Sigmoid colon (tissue), 7 donors: ENCODE data around the gene PEPD. TPM values are rescaled to one million over a fixed set of nuclear protein-coding genes. Genes with fewer than 3 reads are reported as not detected.

Experiments
- DNase-seq: peaks from one replicate; pipeline ENCODE4 v3.0.0-alpha.2; 2019
- H3K27ac ChIP-seq, 4 donors: fragments of 200-600 bp; sonication (generic); one replicate each; pipeline ENCODE4 v1.5.1; 2016 to 2019; ENCODE audit warnings: mild to moderate bottlenecking in 1 of 4
- H3K27me3 ChIP-seq, 3 donors: fragments of 200-600 bp; sonication (generic); one replicate each; pipeline ENCODE4 v1.5.1; 2019; ENCODE audit warnings: mild to moderate bottlenecking in 1 of 3
- H3K36me3 ChIP-seq, 4 donors: fragments of 200-600 bp; sonication (generic); one replicate each; pipeline ENCODE4 v1.5.1; 2016 to 2019
- H3K4me1 ChIP-seq, 4 donors: fragments of 200-600 bp; sonication (generic); one replicate each; pipeline ENCODE4 v1.5.1; 2017 to 2019
- H3K4me3 ChIP-seq, 4 donors: fragments of 200-600 bp; sonication (generic); one replicate each; pipeline ENCODE4 v1.5.1; 2017 to 2019; ENCODE audit warnings: mild to moderate bottlenecking in 2 of 4, moderate library complexity in 1 of 4
- H3K9me3 ChIP-seq, 4 donors: fragments of 200-600 bp in 3 of 4; sonication (generic) in 3 of 4; one replicate each; pipeline versions ENCODE4 v1.5.1 to v1.6.1; 2013 to 2019
- CTCF ChIP-seq, 4 experiments: fragments of 450-650 bp in 3 of 4; fragments of 200-600 bp in 1 of 4; IDR thresholded peaks; one replicate each; pipeline ENCODE4 v1.5.1; 2016 to 2019; ENCODE audit warnings: antibody characterized with exemption in 4 of 4, mild to moderate bottlenecking in 3 of 4, moderate library complexity in 2 of 4
- EP300 ChIP-seq, 4 donors: sonication (generic); formaldehyde crosslinking; IDR thresholded peaks; one replicate each; pipeline ENCODE4 v1.6.1; 2017; ENCODE audit warnings: antibody characterized with exemption in 4 of 4
- POLR2A ChIP-seq, 2 donors: fragments of 450-650 bp; IDR thresholded peaks; one replicate each; pipeline ENCODE4 v1.6.1; 2016; ENCODE audit warnings: antibody characterized with exemption in 2 of 2, mild to moderate bottlenecking in 2 of 2, moderate library complexity in 2 of 2
- POLR2AphosphoS5 ChIP-seq, 4 donors: sonication (generic); formaldehyde crosslinking; IDR thresholded peaks; one replicate each; pipeline ENCODE4 v1.6.1; 2017; ENCODE audit warnings: antibody characterized with exemption in 4 of 4
- WGBS, 2 donors: extraction: QIAGEN DNeasy Blood & Tissue Kit; methylation state at CpG; one replicate each; pipeline ENCODE4 v1.1.7; 2013; 5-methylcytosine and 5-hydroxymethylcytosine counted together
- intact Hi-C: fragments of 100-400 bp; cut with DNase I; formaldehyde crosslinking; loops from one replicate; pipeline ENCODE4 v1.15.1; 2023
- polyA plus RNA-seq, 3 donors: library from polyadenylated mRNA; stranded (reverse); fragments of 200-250 nt; gene quantifications; one replicate each; pipeline ENCODE4 v1.2.3, GENCODE V29; 2013
- total RNA-seq, 4 donors: library from RNA; depleted of rRNA; stranded (reverse); fragments of >200 nt; gene quantifications; one replicate each; pipeline ENCODE4 v1.1.0, GENCODE V29; 2016
- donor health status: healthy with polysubstance abuse.
- donor health status: Bipolar disorder and iron deficiency.
- donor health status: healthy.

PEPD gene
- total and polyA plus RNA-seq, 7 donors = 50.0 to 187 (median 67.8) TPM

- peak overlapping the region; percentile 7 to 100 (median 95) for H3K27ac ChIP-seq
These were observed 145.2 kb downstream of the PEPD start for GRCh38 chr19:33376423-33376822.

GRCh38 chr19:33375837-33376159 lies 145.8 kb downstream of the PEPD start:
- WGBS, 2 donors = 87 to 89% methylated on average over 1 of the region's 1 CpG
- no peak overlapping the region for H3K4me3 ChIP-seq
- H3K27me3 ChIP-seq = no peaks in the 10 kb centered on the region
- H3K9me3 ChIP-seq = no peaks in the 10 kb centered on the region
- DNase-seq = no peak
- H3K27ac ChIP-seq = peak overlapping the region; percentile 94 to 100 (median 96)
- H3K4me1 ChIP-seq = peaks cover 0 to 41% (median 32%) of the 10 kb centered on the region in 4 donors
- peaks cover 0 to 11% (median 3%) of the 10 kb centered on the region in 4 donors for H3K36me3 ChIP-seq
- intact Hi-C loops = loop anchor here (2.0 kb wide), 1 partner anchor 15 kb away; no protein-coding TSS in a partner anchor
- no peak for TF ChIP-seq EP300 (IDR thresholded peaks at IDR 0.05)
- TF ChIP-seq POLR2A (IDR thresholded peaks at IDR 0.05) = no peak
- no peak for TF ChIP-seq POLR2AphosphoS5 (IDR thresholded peaks at IDR 0.05)
- TF ChIP-seq CTCF (IDR thresholded peaks at IDR 0.05) = no peak

More at GRCh38 chr19:33376423-33376822, 145.2 kb downstream of the PEPD start:
- WGBS, 2 donors = 14 to 58% methylated on average over 2 of the region's 2 CpGs
- Histone ChIP-seq H3K4me3 (no peak overlapping the region), H3K27me3 (no peaks in the 10 kb centered on the region), H3K4me1 (peaks cover 0 to 45% (median 32%) of the 10 kb centered on the region in 4 donors), H3K36me3 (peaks cover 0 to 11% (median 3%) of the 10 kb centered on the region in 4 donors), H3K9me3 (no peaks in the 10 kb centered on the region)
- intact Hi-C loops = no loop called here
- peak in 1 of 4 donors; percentile 41 for TF ChIP-seq POLR2AphosphoS5 (IDR thresholded peaks at IDR 0.05)
- TF ChIP-seq POLR2A (IDR thresholded peaks at IDR 0.05) = no peak
- no peak for TF ChIP-seq CTCF (IDR thresholded peaks at IDR 0.05)
- TF ChIP-seq EP300 (IDR thresholded peaks at IDR 0.05) = no peak
- peak; percentile 87 for DNase-seq

- intact Hi-C loops = loop anchor here (2.0 kb wide), 1 partner anchor 16 kb away; no protein-coding TSS in a partner anchor
- H3K27ac ChIP-seq = peak overlapping the region; percentile 94 to 100 (median 96)
These were observed 146.3 kb downstream of the PEPD start for GRCh38 chr19:33375156-33375836.

GRCh38 chr19:33374236-33374714 lies 147.3 kb downstream of the PEPD start:
- H3K27ac ChIP-seq = peak overlapping the region; percentile 94 to 100 (median 96)
- peak overlapping the region; percentile 55 to 83 (median 80) for H3K4me3 ChIP-seq
- WGBS, 2 donors = 1 to 2% methylated on average over 22 of the region's 22 CpGs
- no peaks in the 10 kb centered on the region for H3K27me3 ChIP-seq
- peak; percentile 78 for DNase-seq
- no peak for TF ChIP-seq POLR2AphosphoS5 (IDR thresholded peaks at IDR 0.05)
- TF ChIP-seq CTCF (IDR thresholded peaks at IDR 0.05) = no peak
- TF ChIP-seq EP300 (IDR thresholded peaks at IDR 0.05) = no peak
- no peak for TF ChIP-seq POLR2A (IDR thresholded peaks at IDR 0.05)
- no peaks in the 10 kb centered on the region for H3K9me3 ChIP-seq
- intact Hi-C loops = loop anchor here (2.0 kb wide), 1 partner anchor 17 kb away; no protein-coding TSS in a partner anchor
- peaks cover 0 to 2% (median under 1%) of the 10 kb centered on the region in 4 donors for H3K36me3 ChIP-seq
- peaks cover 0 to 39% (median 32%) of the 10 kb centered on the region in 4 donors for H3K4me1 ChIP-seq

More at GRCh38 chr19:33375156-33375836, 146.3 kb downstream of the PEPD start:
- 66 to 80% methylated on average over 9 of the region's 9 CpGs for WGBS, 2 donors
- Histone ChIP-seq H3K4me3 (peak overlapping the region in 1 of 4 donors; percentile 83), H3K4me1 (peaks cover 0 to 39% (median 32%) of the 10 kb centered on the region in 4 donors), H3K27me3 (no peaks in the 10 kb centered on the region), H3K9me3 (no peaks in the 10 kb centered on the region), H3K36me3 (peaks cover 0 to 11% (median 3%) of the 10 kb centered on the region in 4 donors)
- TF ChIP-seq POLR2AphosphoS5 (IDR thresholded peaks at IDR 0.05) (peak in 3 of 4 donors; percentile 16 to 50 (median 34)), EP300 (IDR thresholded peaks at IDR 0.05) (no peak), POLR2A (IDR thresholded peaks at IDR 0.05) (no peak)
- DNase-seq = no peak
